Tibial nerve (tissue), 3 donors: ENCODE data around the gene CASKIN2.

Experiments
- POLR2A ChIP-seq, 2 donors: fragments of 450-650 bp; IDR thresholded peaks; one replicate each; pipeline ENCODE4 v1.6.1; 2017; ENCODE audit warnings: antibody characterized with exemption in 2 of 2, mild to moderate bottlenecking in 2 of 2, moderate library complexity in 2 of 2
- TF ChIP-seq, protein P1 (sequence below), 5 experiments: fragments of 200-600 bp in 3 of 5; fragments of 450-650 bp in 2 of 5; sonication (generic) in 3 of 5; IDR thresholded peaks; one replicate each; pipeline ENCODE4 v1.5.1; 2016 to 2019; ENCODE audit warnings: antibody characterized with exemption in 5 of 5, mild to moderate bottlenecking in 3 of 5, moderate library complexity in 2 of 5

DNA sequence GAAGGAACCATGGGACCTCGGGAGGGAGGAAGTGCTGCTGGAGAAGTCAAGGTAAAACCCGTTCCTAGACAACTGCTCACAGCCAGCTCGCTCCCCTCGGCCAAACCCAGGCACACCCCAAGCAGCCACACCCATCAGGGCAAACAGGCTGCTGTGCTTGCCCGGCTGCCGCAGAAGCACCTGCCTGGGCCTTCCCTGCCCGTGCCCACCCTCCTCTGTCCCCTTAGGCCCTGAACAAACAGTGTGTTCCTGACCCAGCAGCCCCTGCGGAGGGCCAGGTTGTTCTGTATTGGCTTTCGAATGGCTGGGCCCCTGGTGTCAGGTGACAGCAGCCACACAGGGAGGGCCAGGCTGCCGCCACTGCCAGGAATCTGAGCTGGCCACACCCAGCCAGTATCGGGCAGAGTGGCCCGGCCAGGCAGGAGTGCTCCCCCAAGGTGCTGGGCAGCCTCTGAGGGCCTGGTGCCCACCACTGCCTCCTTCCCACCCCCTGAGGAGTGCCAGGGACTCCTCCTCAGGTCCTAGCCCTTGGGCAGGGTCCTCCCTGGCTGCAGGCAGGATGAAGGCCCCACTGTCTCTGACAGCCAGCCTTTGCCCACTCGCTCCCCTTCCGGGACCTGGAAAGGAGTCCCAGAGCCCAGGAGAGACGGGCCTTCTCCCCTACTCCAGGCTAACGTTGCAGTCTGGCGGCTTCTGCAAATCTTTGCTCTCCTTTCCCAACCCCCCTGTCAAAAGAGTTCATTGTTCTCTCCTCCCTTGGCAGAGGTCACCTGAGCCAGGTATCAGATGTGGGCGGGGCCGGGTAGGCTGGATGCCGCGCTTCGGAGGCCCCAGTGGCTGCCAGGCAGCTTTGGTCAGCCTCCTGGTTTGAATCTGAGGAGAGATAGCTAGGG lies 34.2 kb upstream of the CASKIN2 start:
- TF ChIP-seq POLR2A (IDR thresholded peaks at IDR 0.05), result no peak
- TF ChIP-seq, protein P1, sequence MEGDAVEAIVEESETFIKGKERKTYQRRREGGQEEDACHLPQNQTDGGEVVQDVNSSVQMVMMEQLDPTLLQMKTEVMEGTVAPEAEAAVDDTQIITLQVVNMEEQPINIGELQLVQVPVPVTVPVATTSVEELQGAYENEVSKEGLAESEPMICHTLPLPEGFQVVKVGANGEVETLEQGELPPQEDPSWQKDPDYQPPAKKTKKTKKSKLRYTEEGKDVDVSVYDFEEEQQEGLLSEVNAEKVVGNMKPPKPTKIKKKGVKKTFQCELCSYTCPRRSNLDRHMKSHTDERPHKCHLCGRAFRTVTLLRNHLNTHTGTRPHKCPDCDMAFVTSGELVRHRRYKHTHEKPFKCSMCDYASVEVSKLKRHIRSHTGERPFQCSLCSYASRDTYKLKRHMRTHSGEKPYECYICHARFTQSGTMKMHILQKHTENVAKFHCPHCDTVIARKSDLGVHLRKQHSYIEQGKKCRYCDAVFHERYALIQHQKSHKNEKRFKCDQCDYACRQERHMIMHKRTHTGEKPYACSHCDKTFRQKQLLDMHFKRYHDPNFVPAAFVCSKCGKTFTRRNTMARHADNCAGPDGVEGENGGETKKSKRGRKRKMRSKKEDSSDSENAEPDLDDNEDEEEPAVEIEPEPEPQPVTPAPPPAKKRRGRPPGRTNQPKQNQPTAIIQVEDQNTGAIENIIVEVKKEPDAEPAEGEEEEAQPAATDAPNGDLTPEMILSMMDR (IDR thresholded peaks at IDR 0.05), result no peak
